Measurements from ENCODE around the gene PSENEN.

DNA sequence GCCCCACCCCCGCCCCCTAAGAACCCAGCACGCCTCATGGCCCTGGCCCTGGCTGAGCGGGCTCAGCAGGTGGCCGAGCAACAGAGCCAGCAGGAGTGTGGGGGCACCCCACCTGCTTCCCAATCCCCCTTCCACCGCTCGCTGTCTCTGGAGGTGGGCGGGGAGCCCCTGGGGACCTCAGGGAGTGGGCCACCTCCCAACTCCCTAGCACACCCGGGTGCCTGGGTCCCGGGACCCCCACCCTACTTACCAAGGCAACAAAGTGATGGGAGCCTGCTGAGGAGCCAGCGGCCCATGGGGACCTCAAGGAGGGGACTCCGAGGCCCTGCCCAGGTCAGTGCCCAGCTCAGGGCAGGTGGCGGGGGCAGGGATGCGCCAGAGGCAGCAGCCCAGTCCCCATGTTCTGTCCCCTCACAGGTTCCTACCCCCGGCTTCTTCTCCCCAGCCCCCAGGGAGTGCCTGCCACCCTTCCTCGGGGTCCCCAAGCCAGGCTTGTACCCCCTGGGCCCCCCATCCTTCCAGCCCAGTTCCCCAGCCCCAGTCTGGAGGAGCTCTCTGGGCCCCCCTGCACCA, 41.9 kb downstream of the PSENEN start:
- TF ChIP-seq, protein P1, sequence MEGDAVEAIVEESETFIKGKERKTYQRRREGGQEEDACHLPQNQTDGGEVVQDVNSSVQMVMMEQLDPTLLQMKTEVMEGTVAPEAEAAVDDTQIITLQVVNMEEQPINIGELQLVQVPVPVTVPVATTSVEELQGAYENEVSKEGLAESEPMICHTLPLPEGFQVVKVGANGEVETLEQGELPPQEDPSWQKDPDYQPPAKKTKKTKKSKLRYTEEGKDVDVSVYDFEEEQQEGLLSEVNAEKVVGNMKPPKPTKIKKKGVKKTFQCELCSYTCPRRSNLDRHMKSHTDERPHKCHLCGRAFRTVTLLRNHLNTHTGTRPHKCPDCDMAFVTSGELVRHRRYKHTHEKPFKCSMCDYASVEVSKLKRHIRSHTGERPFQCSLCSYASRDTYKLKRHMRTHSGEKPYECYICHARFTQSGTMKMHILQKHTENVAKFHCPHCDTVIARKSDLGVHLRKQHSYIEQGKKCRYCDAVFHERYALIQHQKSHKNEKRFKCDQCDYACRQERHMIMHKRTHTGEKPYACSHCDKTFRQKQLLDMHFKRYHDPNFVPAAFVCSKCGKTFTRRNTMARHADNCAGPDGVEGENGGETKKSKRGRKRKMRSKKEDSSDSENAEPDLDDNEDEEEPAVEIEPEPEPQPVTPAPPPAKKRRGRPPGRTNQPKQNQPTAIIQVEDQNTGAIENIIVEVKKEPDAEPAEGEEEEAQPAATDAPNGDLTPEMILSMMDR (IDR thresholded peaks at IDR 0.05): no peak
- TF ChIP-seq POLR2A (IDR thresholded peaks at IDR 0.05): no peak
